HEK293 (cell line): ENCODE measurements around the gene AFF3.
"Not testable (repeated sequence)": the region's sequence is repeated elsewhere in the genome, so short reads cannot be mapped to it uniquely, and the experiment has no call there.

ENCODE experiments used
- CTCF ChIA-PET: fragments of 350-600 bp; formaldehyde crosslinking; extraction: SDS; loops from one replicate; lab custom pipeline; 2021; ENCODE audit warnings: antibody characterized with exemption; lab: Yijun Ruan, JAX
- POLR2A ChIA-PET: fragments of 300-600 bp; formaldehyde crosslinking; extraction: SDS; loops from one replicate; lab custom pipeline; 2020; ENCODE audit warnings: antibody characterized with exemption, inconsistent platforms; lab: Yijun Ruan, JAX
- H3K27ac ChIP-seq: fragments of 200-500 bp; sonication (Bioruptor generic); 2 replicates; pipeline ENCODE4 v1.5.1; 2014; ENCODE audit warnings: low read depth, low read length, control low read depth, inconsistent platforms; ENCODE audit errors: extremely low read depth
- H3K36me3 ChIP-seq, 2 experiments: fragments of 200-500 bp in 1 of 2; sonication (Bioruptor generic) in 1 of 2; 1 replicate in 1 of 2; 2 replicates in 1 of 2; pipeline ENCODE4 v1.5.1; 2014 to 2017; ENCODE audit warnings: inconsistent platforms in 2 of 2, low read length in 2 of 2; ENCODE audit not compliant: control insufficient read depth in 2 of 2, insufficient read depth in 1 of 2
- H3K4me1 ChIP-seq: fragments of 200-500 bp; sonication (Bioruptor generic); 2 replicates; pipeline ENCODE4 v1.5.1; 2014; ENCODE audit warnings: mild to moderate bottlenecking, low read length, inconsistent platforms; ENCODE audit not compliant: control insufficient read depth, insufficient read depth
- H3K4me3 ChIP-seq: 2 replicates; pipeline ENCODE4 v1.5.1; 2011; ENCODE audit warnings: low read depth, mild to moderate bottlenecking, control low read depth, low read length, moderate library complexity
- H3K9me3 ChIP-seq: fragments of 200-500 bp; sonication (Bioruptor generic); 2 replicates; pipeline ENCODE4 v1.5.1; 2014; ENCODE audit warnings: low read depth, low read length, inconsistent platforms; ENCODE audit not compliant: control insufficient read depth, insufficient read depth
- BCL11A ChIP-seq: fragments of 450-650 bp; formaldehyde crosslinking; IDR thresholded peaks from 2 replicates; pipeline ENCODE4 v1.5.1; 2016; ENCODE audit warnings: low read depth, missing biosample characterization, missing genetic modification characterization
- CTCF ChIP-seq: fragments of 450-650 bp; formaldehyde crosslinking; IDR thresholded peaks from 2 replicates; pipeline ENCODE4 v1.5.1; 2016; ENCODE audit warnings: missing biosample characterization, missing genetic modification characterization
- GFI1B ChIP-seq: fragments of 450-650 bp; formaldehyde crosslinking; IDR thresholded peaks from 2 replicates; pipeline ENCODE4 v1.5.1; 2016; ENCODE audit warnings: missing biosample characterization, missing genetic modification characterization
- HOXC10 ChIP-seq: sonication (generic); formaldehyde crosslinking; IDR thresholded peaks from 2 replicates; pipeline ENCODE4 v1.8.1; 2023; ENCODE audit warnings: mild to moderate bottlenecking, missing genetic modification reagents
- MYNN ChIP-seq: fragments of 450-650 bp; formaldehyde crosslinking; IDR thresholded peaks from 2 replicates; pipeline ENCODE4 v1.5.1; 2016; ENCODE audit warnings: missing biosample characterization, missing genetic modification characterization, borderline replicate concordance
- RBAK ChIP-seq: fragments of 450-650 bp; formaldehyde crosslinking; IDR thresholded peaks from 2 replicates; pipeline ENCODE4 v1.5.1; 2016; ENCODE audit warnings: missing biosample characterization, missing genetic modification characterization
- ZBTB7A ChIP-seq: fragments of 450-650 bp; formaldehyde crosslinking; IDR thresholded peaks from 2 replicates; pipeline ENCODE4 v1.5.1; 2016; ENCODE audit warnings: low read depth, missing biosample characterization, missing genetic modification characterization
- ZIC2 ChIP-seq: fragments of 450-650 bp; formaldehyde crosslinking; IDR thresholded peaks from 2 replicates; pipeline ENCODE4 v1.5.1; 2016; ENCODE audit warnings: missing biosample characterization, missing genetic modification characterization
- ZNF146 ChIP-seq: fragments of 450-650 bp; formaldehyde crosslinking; IDR thresholded peaks from 2 replicates; pipeline ENCODE4 v1.5.1; 2016; ENCODE audit warnings: missing biosample characterization, missing genetic modification characterization
- ZNF157 ChIP-seq: fragments of 450-650 bp; formaldehyde crosslinking; IDR thresholded peaks from 2 replicates; pipeline ENCODE4 v1.5.1; 2016; ENCODE audit warnings: missing biosample characterization, missing genetic modification characterization
- ZNF175 ChIP-seq: fragments of 450-650 bp; formaldehyde crosslinking; IDR thresholded peaks from 2 replicates; pipeline ENCODE4 v1.5.1; 2016; ENCODE audit warnings: missing biosample characterization, missing genetic modification characterization
- ZNF311 ChIP-seq: fragments of 450-650 bp; formaldehyde crosslinking; IDR thresholded peaks from 2 replicates; pipeline ENCODE4 v1.5.1; 2017; ENCODE audit warnings: missing biosample characterization, missing genetic modification characterization, borderline replicate concordance
- ZNF600 ChIP-seq: fragments of 450-650 bp; formaldehyde crosslinking; IDR thresholded peaks from 2 replicates; pipeline ENCODE4 v1.5.1; 2016; ENCODE audit warnings: missing biosample characterization, missing genetic modification characterization
- ZNF629 ChIP-seq: fragments of 450-650 bp; formaldehyde crosslinking; IDR thresholded peaks from 2 replicates; pipeline ENCODE4 v1.5.1; 2017; ENCODE audit warnings: missing biosample characterization, missing genetic modification characterization
- ZNF654 ChIP-seq: fragments of 450-650 bp; formaldehyde crosslinking; IDR thresholded peaks from 2 replicates; pipeline ENCODE4 v1.5.1; 2016; ENCODE audit warnings: low read depth, missing biosample characterization, missing genetic modification characterization
- ZNF670 ChIP-seq: fragments of 450-650 bp; formaldehyde crosslinking; IDR thresholded peaks from 2 replicates; pipeline ENCODE4 v1.5.1; 2016; ENCODE audit warnings: missing biosample characterization, missing genetic modification characterization, low read depth
- ZNF704 ChIP-seq: fragments of 450-650 bp; formaldehyde crosslinking; IDR thresholded peaks from 2 replicates; pipeline ENCODE4 v1.5.1; 2016; ENCODE audit warnings: missing biosample characterization, missing genetic modification characterization
- ZNF792 ChIP-seq: fragments of 450-650 bp; formaldehyde crosslinking; IDR thresholded peaks from 2 replicates; pipeline ENCODE4 v1.5.1; 2016; ENCODE audit warnings: missing biosample characterization, missing genetic modification characterization

The AFF3 gene

GRCh38 chr2:100161945-100162620 is 19.7 kb upstream of the AFF3 start:
- Histone ChIP-seq H3K36me3 (no peaks in the 10 kb centered on the region), H3K27ac (no peak overlapping the region), H3K4me3 (no peak overlapping the region), H3K4me1 (no peaks in the 10 kb centered on the region), H3K9me3 (no peaks in the 10 kb centered on the region)
- CTCF ChIA-PET = no interaction called here
- POLR2A ChIA-PET = no interaction called here
- TF ChIP-seq ZNF704 (tag by site-specific recombination) (no peak), GFI1B (tag by site-specific recombination) (no peak), BCL11A (tag by site-specific recombination) (no peak), ZNF157 (tag by site-specific recombination) (no peak), CTCF (tag by site-specific recombination) (no peak), ZNF146 (tag by site-specific recombination) (no peak), ZNF654 (tag by site-specific recombination) (no peak), MYNN (tag by site-specific recombination) (no peak), ZNF311 (tag by site-specific recombination) (no peak), HOXC10 (no peak), ZNF600 (tag by site-specific recombination) (no peak), ZNF629 (tag by site-specific recombination) (no peak), ZNF175 (tag by site-specific recombination) (no peak)

- no peak overlapping the region for H3K4me3 ChIP-seq
- no peak for TF ChIP-seq ZNF670 (tag by site-specific recombination)
- no peak for TF ChIP-seq ZBTB7A (tag by site-specific recombination)
- TF ChIP-seq RBAK (tag by site-specific recombination) = no peak
- TF ChIP-seq ZIC2 (tag by site-specific recombination) = no peak
- TF ChIP-seq ZNF792 (tag by site-specific recombination) = no peak
- TF ChIP-seq, all 188 proteins: peak for 0
- Histone ChIP-seq H3K36me3 (no peaks in the 10 kb centered on the region), H3K4me1 (no peaks in the 10 kb centered on the region), H3K9me3 (no peaks in the 10 kb centered on the region), H3K27ac (no peak overlapping the region)
- ChIA-PET POLR2A (no interaction called here), CTCF (no interaction called here)
Measured at GRCh38 chr2:100160396-100160795, 18.0 kb upstream of the AFF3 start.

GRCh38 chr2:100151832-100152231 is 9.4 kb upstream of the AFF3 start:
- POLR2A ChIA-PET, CTCF ChIA-PET, H3K27ac ChIP-seq, H3K4me3 ChIP-seq, H3K36me3 ChIP-seq, H3K9me3 ChIP-seq, H3K4me1 ChIP-seq: not testable (repeated sequence)
- TF ChIP-seq ZNF146 (tag by site-specific recombination) = peak; percentile 28; the same call in 1 of the 2 replicates
